ENCODE data around the gene BARX1.

The BARX1 gene

DNA sequence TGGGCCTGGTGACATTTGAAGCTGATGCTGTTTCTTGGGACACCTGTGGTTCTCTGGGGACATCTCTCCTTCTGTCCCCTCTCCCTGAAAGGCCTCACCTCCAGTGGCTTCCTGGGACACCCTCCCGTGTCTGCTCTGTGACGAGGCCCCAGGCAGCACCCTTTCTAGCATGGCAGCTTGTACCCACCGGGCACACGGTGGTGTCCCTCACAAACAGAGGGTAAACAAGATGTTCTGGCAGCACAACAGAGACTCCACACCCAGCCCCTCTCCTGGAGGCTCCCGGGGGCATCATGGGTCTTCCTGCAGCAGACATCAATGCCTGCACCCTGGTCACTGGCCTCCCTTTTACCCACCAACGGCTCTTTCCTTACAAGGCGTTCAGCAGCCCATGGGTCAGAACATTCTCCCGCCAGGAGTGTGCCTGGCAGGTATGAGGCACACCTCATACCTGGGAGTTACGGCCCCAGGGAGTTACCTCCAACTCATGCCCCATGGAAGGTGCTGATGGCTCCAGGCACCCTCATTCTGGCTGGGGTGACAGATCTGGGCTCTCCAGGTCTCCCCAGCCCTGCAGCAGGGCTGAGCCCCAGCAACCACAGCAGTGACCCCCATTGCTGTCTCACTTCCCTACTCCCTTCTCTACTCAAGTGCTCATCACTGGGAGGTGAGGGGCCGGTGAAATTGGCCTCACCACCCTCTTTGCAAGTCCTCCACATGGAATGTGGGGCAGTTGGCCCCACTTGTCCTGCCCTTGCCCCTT lies 51.1 kb downstream of the BARX1 start:
- Histone ChIP-seq H3K9me3 (ENCODE audit: severe bottlenecking) (peaks cover 4% of the 10 kb centered on the region), H3K27me3 (ENCODE audit: insufficient read depth, low read depth, severe bottlenecking) (no peaks in the 10 kb centered on the region), H3K36me3 (no peaks in the 10 kb centered on the region), H3K27ac (no peak overlapping the region), H3K4me3 (ENCODE audit: low read depth, low read length) (no peak overlapping the region)
- TF ChIP-seq CTCF (IDR thresholded peaks at IDR 0.05; ENCODE audit: low read depth, low read length) = no peak
- DNase-seq = no peak

DNA sequence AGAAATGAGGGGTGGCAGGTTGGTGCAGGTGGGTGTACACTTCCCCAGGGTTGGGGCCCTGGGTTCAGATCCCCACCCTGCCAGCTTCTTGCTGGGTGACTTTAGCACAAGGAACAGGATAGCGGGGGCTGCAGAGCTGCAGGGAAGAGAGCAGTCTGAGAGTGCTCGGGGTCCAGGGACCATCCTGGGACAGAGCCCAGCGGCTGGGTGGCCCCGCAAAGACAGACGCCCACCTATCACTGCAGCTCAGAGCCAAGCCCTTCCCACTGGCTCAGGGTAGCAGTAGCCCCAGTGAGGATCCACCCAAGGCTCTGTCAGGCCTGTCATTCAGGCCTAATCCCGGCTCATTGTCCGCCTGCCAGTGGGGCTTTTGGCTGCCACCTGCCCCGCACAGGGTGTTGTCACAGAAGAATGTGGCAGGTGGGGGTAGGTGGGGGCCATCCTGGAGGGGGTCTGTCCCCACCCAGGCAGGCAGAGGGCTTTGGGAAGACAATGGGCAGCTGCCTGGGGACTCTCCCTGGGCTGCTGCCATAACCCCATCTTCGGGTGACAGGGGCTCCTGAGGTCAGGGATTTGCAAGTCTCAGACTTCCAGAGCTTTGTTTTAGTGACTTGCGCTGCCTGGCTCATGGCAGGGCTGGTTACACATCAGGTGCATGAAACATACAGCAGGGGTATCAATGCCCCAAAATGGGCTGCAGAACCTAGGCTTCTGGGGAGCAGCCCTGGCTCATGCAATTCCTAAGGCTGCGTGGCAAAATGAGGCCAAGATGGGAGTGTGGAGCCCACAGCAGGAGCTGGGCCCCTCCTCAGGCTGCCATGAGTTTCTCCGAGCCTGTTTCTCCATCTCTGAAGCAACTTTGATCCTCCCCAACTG lies 52.1 kb downstream of the BARX1 start:
- H3K27ac ChIP-seq = no peak overlapping the region
- peak; percentile 89 for DNase-seq
- H3K4me3 ChIP-seq (ENCODE audit: low read depth, low read length) = no peak overlapping the region
- TF ChIP-seq CTCF (IDR thresholded peaks at IDR 0.05; ENCODE audit: low read depth, low read length) = no peak
- no peaks in the 10 kb centered on the region for H3K27me3 ChIP-seq (ENCODE audit: insufficient read depth, low read depth, severe bottlenecking)
- H3K36me3 ChIP-seq = no peaks in the 10 kb centered on the region
- H3K9me3 ChIP-seq (ENCODE audit: severe bottlenecking) = peaks cover 4% of the 10 kb centered on the region

DNA sequence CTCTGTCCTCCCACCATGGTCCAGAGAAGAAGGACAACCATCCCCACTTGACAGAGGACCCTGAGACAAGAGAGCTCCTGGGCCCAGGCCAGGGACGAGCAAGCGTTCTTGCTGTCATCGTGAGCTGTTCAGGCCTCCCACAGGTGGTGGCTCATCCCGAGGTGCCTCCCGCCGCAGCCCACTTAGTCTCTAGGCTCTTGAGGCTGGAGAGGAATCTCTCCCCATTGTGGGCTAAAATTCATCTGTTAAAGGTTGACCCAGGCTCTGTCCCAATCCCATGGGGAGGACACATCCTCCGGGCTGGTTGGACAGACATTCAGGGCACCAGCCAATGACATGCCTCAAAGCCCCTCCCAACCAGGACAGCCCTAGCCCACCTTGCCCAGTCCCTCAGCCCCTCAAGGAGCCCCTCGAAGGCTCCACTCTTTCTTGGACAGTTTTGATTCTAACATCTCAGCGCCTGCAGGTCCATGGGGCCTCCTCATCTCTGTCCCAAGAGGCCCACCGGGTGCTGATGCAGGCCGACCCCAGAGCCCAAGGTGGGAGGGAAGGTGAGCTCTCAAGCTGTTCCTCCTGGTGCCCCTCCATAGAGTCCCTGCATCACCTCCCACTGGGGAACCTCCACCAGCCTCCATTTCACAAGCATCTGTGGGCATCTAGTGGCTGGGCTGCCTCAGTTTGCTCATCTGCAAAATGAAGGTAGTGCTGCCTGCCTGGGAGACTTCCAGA lies 52.9 kb downstream of the BARX1 start:
- Histone ChIP-seq H3K36me3 (no peaks in the 10 kb centered on the region), H3K9me3 (ENCODE audit: severe bottlenecking) (peaks cover 4% of the 10 kb centered on the region), H3K4me3 (ENCODE audit: low read depth, low read length) (no peak overlapping the region), H3K27ac (no peak overlapping the region), H3K27me3 (ENCODE audit: insufficient read depth, low read depth, severe bottlenecking) (no peaks in the 10 kb centered on the region)
- peak; percentile 5 for DNase-seq
- no peak for TF ChIP-seq CTCF (IDR thresholded peaks at IDR 0.05; ENCODE audit: low read depth, low read length)

Data from WERI-Rb-1 (cell line).